ENCODE data around the gene MOCS3. TPM values are rescaled to one million over a fixed set of nuclear protein-coding genes. Genes with fewer than 3 reads are reported as not detected.

MOCS3 gene
- total RNA-seq, 1 experiment from 2014 or later: 6.4 TPM

- Histone ChIP-seq H3K36me3 (ENCODE audit: control insufficient read depth in 1 of 2, insufficient read depth in 2 of 2, low read length in 2 of 2) (peaks cover 8 to 28% of the 10 kb centered on the region in 2 experiments; a peak in 3 of 4 replicates), H3K9me3 (ENCODE audit: control insufficient read depth in 1 of 2, insufficient read depth in 1 of 2, low read depth in 1 of 2, low read length in 2 of 2) (no peaks in the 10 kb centered on the region), H4K20me1 (ENCODE audit: insufficient read depth) (peaks cover 30% of the 10 kb centered on the region; the same call in 1 of the 2 replicates), H3K27me3 (ENCODE audit: insufficient read depth, low read length) (no peaks in the 10 kb centered on the region), H3K4me3 (replicated peaks in 1 of 2; ENCODE audit: low read depth in 1 of 2, low read length in 2 of 2) (peak overlapping the region; percentile 60 to 77), H3K27ac (ENCODE audit: low read depth, low read length) (no peak overlapping the region), H3K4me1 (ENCODE audit: control insufficient read depth in 1 of 2, insufficient read depth in 2 of 2, low read length in 2 of 2) (peaks cover 14 to 19% of the 10 kb centered on the region in 2 experiments), H3K4me2 (ENCODE audit: low read length) (peak overlapping the region; percentile 82), H2AFZ (ENCODE audit: low read depth, low read length, poor library complexity, severe bottlenecking) (no peak overlapping the region), H3K9ac (ENCODE audit: low read length) (peak overlapping the region; percentile 96), H3K9me2 (ENCODE audit: insufficient read depth) (no peaks in the 10 kb centered on the region), H3K79me2 (ENCODE audit: insufficient read depth, low read length) (peaks cover 92% of the 10 kb centered on the region)
- ATAC-seq (no peak), DNase-seq (ENCODE audit: low read depth, low spot score) (no peak)
- ChIA-PET CTCF (interaction anchor here (1.9 kb wide), 1 partner anchor 30 kb away, joined by 6 read pairs; no protein-coding TSS in a partner anchor), RAD21 (ENCODE audit: low non-redundant PET in 1 of 2, low total read pairs in 2 of 2, uncharacterized antibody in 2 of 2, unreplicated experiment in 2 of 2) (no interaction called here), POLR2A (interaction anchor here (1.7 to 2.3 kb wide), 3 partner anchors 26 to 163 kb away, joined by 4 to 9 read pairs (median 7); partner anchors contain the start of genes ADNP and BCAS4)
- BruUV-seq (replicated peaks): no TSS peak
- TF ChIP-seq ELF1 (IDR thresholded peaks at IDR 0.05; ENCODE audit: borderline replicate concordance, low read depth): no peak
- TF ChIP-seq POLR2AphosphoS5 (IDR thresholded peaks at IDR 0.05; ENCODE audit: low read depth, low read length): no peak
- TF ChIP-seq, protein P1, sequence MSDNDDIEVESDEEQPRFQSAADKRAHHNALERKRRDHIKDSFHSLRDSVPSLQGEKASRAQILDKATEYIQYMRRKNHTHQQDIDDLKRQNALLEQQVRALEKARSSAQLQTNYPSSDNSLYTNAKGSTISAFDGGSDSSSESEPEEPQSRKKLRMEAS (IDR thresholded peaks at IDR 0.05): no peak
- no peak for TF ChIP-seq TCF7L2 (IDR thresholded peaks at IDR 0.05; ENCODE audit: borderline replicate concordance, extremely low read depth, insufficient read depth, insufficient read length)
- no peak for TF ChIP-seq SP1 (IDR thresholded peaks at IDR 0.05; ENCODE audit: low read depth)
- no peak for TF ChIP-seq ZNF274 (IDR thresholded peaks at IDR 0.05; ENCODE audit: low read depth, low read length)
- no peak for TF ChIP-seq RAD21 (IDR thresholded peaks at IDR 0.05; ENCODE audit: low read depth)
- no peak for TF ChIP-seq YY1 (IDR thresholded peaks at IDR 0.05; ENCODE audit: extremely low read depth, insufficient replicate concordance, low read depth, low read length)
- no peak for TF ChIP-seq ZFX (IDR thresholded peaks at IDR 0.05)
- no peak for TF ChIP-seq POLR2A (IDR thresholded peaks at IDR 0.05; ENCODE audit: borderline replicate concordance, extremely low read depth, insufficient read depth, insufficient read length)
- TF ChIP-seq FOSL1 (IDR thresholded peaks at IDR 0.05; ENCODE audit: low read depth): no peak
- TF ChIP-seq, protein P2, sequence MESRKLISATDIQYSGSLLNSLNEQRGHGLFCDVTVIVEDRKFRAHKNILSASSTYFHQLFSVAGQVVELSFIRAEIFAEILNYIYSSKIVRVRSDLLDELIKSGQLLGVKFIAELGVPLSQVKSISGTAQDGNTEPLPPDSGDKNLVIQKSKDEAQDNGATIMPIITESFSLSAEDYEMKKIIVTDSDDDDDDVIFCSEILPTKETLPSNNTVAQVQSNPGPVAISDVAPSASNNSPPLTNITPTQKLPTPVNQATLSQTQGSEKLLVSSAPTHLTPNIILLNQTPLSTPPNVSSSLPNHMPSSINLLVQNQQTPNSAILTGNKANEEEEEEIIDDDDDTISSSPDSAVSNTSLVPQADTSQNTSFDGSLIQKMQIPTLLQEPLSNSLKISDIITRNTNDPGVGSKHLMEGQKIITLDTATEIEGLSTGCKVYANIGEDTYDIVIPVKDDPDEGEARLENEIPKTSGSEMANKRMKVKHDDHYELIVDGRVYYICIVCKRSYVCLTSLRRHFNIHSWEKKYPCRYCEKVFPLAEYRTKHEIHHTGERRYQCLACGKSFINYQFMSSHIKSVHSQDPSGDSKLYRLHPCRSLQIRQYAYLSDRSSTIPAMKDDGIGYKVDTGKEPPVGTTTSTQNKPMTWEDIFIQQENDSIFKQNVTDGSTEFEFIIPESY (IDR thresholded peaks at IDR 0.05; ENCODE audit: extremely low read depth, insufficient replicate concordance, low read length): no peak
- TF ChIP-seq EZH2phosphoT487 (IDR thresholded peaks at IDR 0.05; ENCODE audit: borderline replicate concordance): no peak
- TF ChIP-seq SRF (IDR thresholded peaks at IDR 0.05; ENCODE audit: low read depth): no peak
- TF ChIP-seq, protein P3, sequence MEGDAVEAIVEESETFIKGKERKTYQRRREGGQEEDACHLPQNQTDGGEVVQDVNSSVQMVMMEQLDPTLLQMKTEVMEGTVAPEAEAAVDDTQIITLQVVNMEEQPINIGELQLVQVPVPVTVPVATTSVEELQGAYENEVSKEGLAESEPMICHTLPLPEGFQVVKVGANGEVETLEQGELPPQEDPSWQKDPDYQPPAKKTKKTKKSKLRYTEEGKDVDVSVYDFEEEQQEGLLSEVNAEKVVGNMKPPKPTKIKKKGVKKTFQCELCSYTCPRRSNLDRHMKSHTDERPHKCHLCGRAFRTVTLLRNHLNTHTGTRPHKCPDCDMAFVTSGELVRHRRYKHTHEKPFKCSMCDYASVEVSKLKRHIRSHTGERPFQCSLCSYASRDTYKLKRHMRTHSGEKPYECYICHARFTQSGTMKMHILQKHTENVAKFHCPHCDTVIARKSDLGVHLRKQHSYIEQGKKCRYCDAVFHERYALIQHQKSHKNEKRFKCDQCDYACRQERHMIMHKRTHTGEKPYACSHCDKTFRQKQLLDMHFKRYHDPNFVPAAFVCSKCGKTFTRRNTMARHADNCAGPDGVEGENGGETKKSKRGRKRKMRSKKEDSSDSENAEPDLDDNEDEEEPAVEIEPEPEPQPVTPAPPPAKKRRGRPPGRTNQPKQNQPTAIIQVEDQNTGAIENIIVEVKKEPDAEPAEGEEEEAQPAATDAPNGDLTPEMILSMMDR (IDR thresholded peaks at IDR 0.05 in 2 of 3, conservative IDR thresholded peaks at IDR 0.05 in 1 of 3; ENCODE audit: borderline replicate concordance in 1 of 3, insufficient read depth in 1 of 3, low read depth in 2 of 3, low read length in 2 of 3): no peak
- intact Hi-C loops (cut with micrococcal nuclease): no loop called here
These were observed 1.3 kb upstream of the MOCS3 start for GRCh38 chr20:50957276-50957675.
